ENCODE data around the gene STX11.

Gene STX11

GRCh38 chr6:144223686-144224085, 73.4 kb downstream of the STX11 start:
- Histone ChIP-seq H3K4me1 (ENCODE audit: control insufficient read depth, low read length) (no peaks in the 10 kb centered on the region), H3K36me3 (ENCODE audit: control insufficient read depth, low read length) (no peaks in the 10 kb centered on the region), H3K27ac (ENCODE audit: low read depth, low read length) (no peak overlapping the region), H3K79me2 (ENCODE audit: control insufficient read depth, low read length) (no peaks in the 10 kb centered on the region), H3F3A (ENCODE audit: control insufficient read depth, insufficient read depth) (no peaks in the 10 kb centered on the region), H3K4me3 (ENCODE audit: low read length) (no peak overlapping the region), H3K9me2 (replicated peaks; ENCODE audit: control insufficient read depth, low read length) (no peaks in the 10 kb centered on the region), H3K4me2 (ENCODE audit: low read length) (no peak overlapping the region), H3K9me3 (ENCODE audit: control insufficient read depth, insufficient read depth, low read length) (no peaks in the 10 kb centered on the region), H4K20me1 (ENCODE audit: control insufficient read depth, insufficient read depth, low read depth, low read length) (no peaks in the 10 kb centered on the region), H3K27me3 (ENCODE audit: control insufficient read depth, low read length) (no peaks in the 10 kb centered on the region)
- TF ChIP-seq CTCF (IDR thresholded peaks at IDR 0.05; ENCODE audit: low read depth, low read length, poor library complexity, severe bottlenecking) = no peak
- TF ChIP-seq EZH2phosphoT487 (IDR thresholded peaks at IDR 0.05; ENCODE audit: borderline replicate concordance, low read length) = no peak

- Histone ChIP-seq H3K36me3 (ENCODE audit: control insufficient read depth, low read length) (no peaks in the 10 kb centered on the region), H4K20me1 (ENCODE audit: control insufficient read depth, insufficient read depth, low read depth, low read length) (no peaks in the 10 kb centered on the region), H3K4me3 (ENCODE audit: low read length) (no peak overlapping the region), H3K79me2 (ENCODE audit: control insufficient read depth, low read length) (no peaks in the 10 kb centered on the region), H3K9me2 (replicated peaks; ENCODE audit: control insufficient read depth, low read length) (no peaks in the 10 kb centered on the region), H3F3A (ENCODE audit: control insufficient read depth, insufficient read depth) (no peaks in the 10 kb centered on the region), H3K4me1 (ENCODE audit: control insufficient read depth, low read length) (no peaks in the 10 kb centered on the region), H3K27me3 (ENCODE audit: control insufficient read depth, low read length) (no peaks in the 10 kb centered on the region), H3K9me3 (ENCODE audit: control insufficient read depth, insufficient read depth, low read length) (no peaks in the 10 kb centered on the region), H3K4me2 (ENCODE audit: low read length) (no peak overlapping the region), H3K27ac (ENCODE audit: low read depth, low read length) (no peak overlapping the region)
- TF ChIP-seq CTCF (IDR thresholded peaks at IDR 0.05; ENCODE audit: low read depth, low read length, poor library complexity, severe bottlenecking) (no peak), EZH2phosphoT487 (IDR thresholded peaks at IDR 0.05; ENCODE audit: borderline replicate concordance, low read length) (no peak)
Measured at GRCh38 chr6:144231721-144232120, 81.4 kb downstream of the STX11 start.

- Histone ChIP-seq H3K27me3 (ENCODE audit: control insufficient read depth, low read length) (no peaks in the 10 kb centered on the region), H3K36me3 (ENCODE audit: control insufficient read depth, low read length) (no peaks in the 10 kb centered on the region), H3K4me2 (ENCODE audit: low read length) (no peak overlapping the region), H3K9me3 (ENCODE audit: control insufficient read depth, insufficient read depth, low read length) (no peaks in the 10 kb centered on the region), H3K4me1 (ENCODE audit: control insufficient read depth, low read length) (no peaks in the 10 kb centered on the region), H3K79me2 (ENCODE audit: control insufficient read depth, low read length) (no peaks in the 10 kb centered on the region), H3F3A (ENCODE audit: control insufficient read depth, insufficient read depth) (no peaks in the 10 kb centered on the region), H3K9me2 (replicated peaks; ENCODE audit: control insufficient read depth, low read length) (no peaks in the 10 kb centered on the region), H3K4me3 (ENCODE audit: low read length) (no peak overlapping the region), H3K27ac (ENCODE audit: low read depth, low read length) (no peak overlapping the region), H4K20me1 (ENCODE audit: control insufficient read depth, insufficient read depth, low read depth, low read length) (no peaks in the 10 kb centered on the region)
- TF ChIP-seq EZH2phosphoT487 (IDR thresholded peaks at IDR 0.05; ENCODE audit: borderline replicate concordance, low read length) (no peak), CTCF (IDR thresholded peaks at IDR 0.05; ENCODE audit: low read depth, low read length, poor library complexity, severe bottlenecking) (no peak)
Measured at GRCh38 chr6:144232176-144232831, 82.0 kb downstream of the STX11 start.
